ENCODE measurements around the gene DYNC2H1. TPM values are rescaled to one million over a fixed set of nuclear protein-coding genes. Genes with fewer than 3 reads are reported as not detected.
"Not testable (repeated sequence)": the region's sequence is repeated elsewhere in the genome, so short reads cannot be mapped to it uniquely, and the experiment has no call there.

The DYNC2H1 gene
- polyA plus RNA-seq, 3 donors from 2014 or later: 0.93 to 2.0 (median 1.0) TPM

GRCh38 chr11:103374227-103374626 is 265.0 kb downstream of the DYNC2H1 start:
- not testable (repeated sequence) for H3K4me3 Mint-ChIP-seq; DNase-seq; H3K36me3 Mint-ChIP-seq; H3K27ac Mint-ChIP-seq; H3K27me3 Mint-ChIP-seq (ENCODE audit: low read depth in 3 of 3); H3K4me1 Mint-ChIP-seq
- H3K9me3 Mint-ChIP-seq: peaks cover 9 to 43% (median 26%) of the 10 kb centered on the region in 6 donors

DNA sequence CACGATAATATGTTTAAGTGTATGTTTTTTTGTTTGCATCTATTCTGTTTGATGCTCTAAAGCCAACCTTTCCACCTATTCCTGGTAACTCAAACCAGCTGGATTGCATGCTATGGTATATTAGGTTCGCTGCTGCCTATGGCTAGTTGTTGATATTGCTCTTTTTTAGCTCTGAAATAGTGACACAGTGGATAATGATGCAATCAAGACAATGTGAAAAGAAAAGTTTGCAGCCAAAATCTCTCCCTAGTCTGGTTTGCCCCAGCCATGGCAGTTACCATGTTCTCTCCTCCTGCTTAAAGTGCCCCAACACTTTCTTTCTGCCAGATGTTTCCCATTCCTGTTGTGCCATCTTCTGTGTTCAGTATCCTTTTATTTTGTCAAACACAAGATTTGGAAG is 269.7 kb downstream of the DYNC2H1 start:
- Mint-ChIP-seq H3K4me1 (no peaks in the 10 kb centered on the region), H3K27me3 (ENCODE audit: low read depth in 3 of 3) (no peaks in the 10 kb centered on the region), H3K4me3 (no peak overlapping the region), H3K27ac (no peak overlapping the region), H3K36me3 (peaks cover 0 to 10% (median 5%) of the 10 kb centered on the region in 3 donors), H3K9me3 (peaks cover 3 to 40% (median 20%) of the 10 kb centered on the region in 6 donors)
- no peak for DNase-seq

DNA sequence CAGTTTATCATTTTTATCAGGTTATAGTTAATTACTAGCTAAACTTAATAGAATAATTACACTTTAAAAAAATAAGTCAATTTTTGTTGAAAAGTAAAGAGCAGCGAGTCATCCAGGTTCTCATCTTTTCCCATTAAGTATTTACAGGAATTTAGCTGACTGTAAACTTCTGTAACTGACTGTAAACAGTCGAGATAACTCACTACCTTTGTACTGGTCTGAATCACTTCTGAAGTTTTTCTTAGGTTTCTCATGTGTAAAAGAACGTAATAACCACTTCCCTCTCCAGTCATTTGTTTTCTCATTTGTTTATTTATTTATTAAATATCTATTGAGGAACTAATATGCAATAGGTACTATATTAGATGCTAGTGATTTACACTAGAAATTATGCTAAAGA is 270.8 kb downstream of the DYNC2H1 start:
- Mint-ChIP-seq H3K27ac (no peak overlapping the region), H3K9me3 (peaks cover 3 to 32% (median 13%) of the 10 kb centered on the region in 6 donors), H3K4me1 (no peaks in the 10 kb centered on the region), H3K4me3 (no peak overlapping the region), H3K27me3 (ENCODE audit: low read depth in 3 of 3) (no peaks in the 10 kb centered on the region), H3K36me3 (peaks cover 0 to 6% (median 0%) of the 10 kb centered on the region in 3 donors)
- no peak for DNase-seq

DNA sequence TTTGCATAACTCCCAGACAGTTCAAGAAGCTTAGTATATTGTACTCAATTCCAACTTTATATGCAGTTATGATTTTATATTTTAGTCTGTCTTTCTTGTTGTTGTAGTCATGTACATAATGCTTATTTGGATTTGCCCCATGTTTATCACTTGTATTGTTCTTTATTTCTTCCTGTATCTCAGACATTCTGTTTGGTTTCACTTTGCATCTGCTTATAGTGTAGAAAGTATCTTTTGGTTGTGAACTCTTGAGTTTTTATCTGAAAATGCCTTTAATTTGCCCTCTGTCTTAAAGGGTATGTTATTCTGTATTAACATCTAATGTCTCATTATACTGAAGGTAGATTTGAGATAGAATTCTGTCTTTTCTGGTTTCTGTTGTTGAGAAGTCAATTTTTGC is 275.4 kb downstream of the DYNC2H1 start:
- H3K27me3 Mint-ChIP-seq (ENCODE audit: low read depth in 3 of 3): peaks cover 0 to 1% (median 0%) of the 10 kb centered on the region in 3 donors
- no peak overlapping the region for H3K4me3 Mint-ChIP-seq
- H3K27ac Mint-ChIP-seq: no peak overlapping the region
- peaks cover 0 to 17% (median 9%) of the 10 kb centered on the region in 6 donors for H3K9me3 Mint-ChIP-seq
- H3K36me3 Mint-ChIP-seq: peaks cover 0 to 6% (median 0%) of the 10 kb centered on the region in 3 donors
- H3K4me1 Mint-ChIP-seq: no peaks in the 10 kb centered on the region
- DNase-seq: no peak

DNA sequence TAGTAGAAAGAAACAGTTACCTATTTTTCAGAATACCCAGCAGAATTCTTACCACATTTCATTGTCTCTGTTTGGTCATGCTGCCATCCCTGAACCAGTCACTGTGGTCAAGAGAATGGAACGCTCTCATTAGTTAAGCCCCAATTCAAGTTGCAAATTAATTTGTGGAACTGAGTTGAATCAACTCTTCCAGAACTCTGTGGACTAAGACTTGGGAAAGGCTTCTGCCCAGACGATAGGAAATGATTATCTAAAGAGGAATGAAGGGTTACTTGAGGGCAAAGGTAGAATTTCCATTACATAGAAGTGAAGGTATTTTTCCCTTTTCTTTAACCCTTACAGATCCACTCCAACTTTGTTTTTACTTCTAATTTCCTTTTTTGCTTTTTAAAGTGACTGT is 286.4 kb downstream of the DYNC2H1 start:
- H3K36me3 Mint-ChIP-seq: peaks cover 1 to 10% (median 7%) of the 10 kb centered on the region in 3 donors
- DNase-seq: no peak
- no peak overlapping the region for H3K27ac Mint-ChIP-seq
- H3K4me1 Mint-ChIP-seq: no peaks in the 10 kb centered on the region
- peaks cover under 1 to 24% (median 12%) of the 10 kb centered on the region in 6 donors for H3K9me3 Mint-ChIP-seq
- H3K4me3 Mint-ChIP-seq: no peak overlapping the region
- no peaks in the 10 kb centered on the region for H3K27me3 Mint-ChIP-seq (ENCODE audit: low read depth in 3 of 3)

DNA sequence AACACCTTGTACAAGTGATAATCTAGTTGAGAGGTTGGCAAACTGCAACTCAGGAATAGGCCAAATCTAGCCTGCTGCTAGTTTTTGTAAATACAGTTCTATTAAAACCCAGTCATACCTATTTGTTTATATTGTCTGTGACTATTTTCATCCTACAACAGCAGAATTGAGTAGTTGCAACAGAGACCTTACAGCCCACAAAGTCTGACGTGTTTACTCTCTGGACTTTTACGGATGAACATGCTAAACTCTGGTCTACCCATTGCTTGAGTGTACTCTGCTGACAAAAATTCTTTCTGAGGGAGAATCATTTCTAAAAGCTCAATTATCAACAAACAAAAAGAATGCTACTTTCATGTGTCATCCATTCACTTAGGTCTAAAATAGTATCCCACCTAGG is 287.0 kb downstream of the DYNC2H1 start:
- Mint-ChIP-seq H3K9me3 (peaks cover 3 to 24% (median 11%) of the 10 kb centered on the region in 6 donors), H3K27me3 (ENCODE audit: low read depth in 3 of 3) (no peaks in the 10 kb centered on the region), H3K4me1 (no peaks in the 10 kb centered on the region), H3K27ac (no peak overlapping the region), H3K4me3 (no peak overlapping the region), H3K36me3 (peaks cover 4 to 16% (median 7%) of the 10 kb centered on the region in 3 donors)
- no peak for DNase-seq

DNA sequence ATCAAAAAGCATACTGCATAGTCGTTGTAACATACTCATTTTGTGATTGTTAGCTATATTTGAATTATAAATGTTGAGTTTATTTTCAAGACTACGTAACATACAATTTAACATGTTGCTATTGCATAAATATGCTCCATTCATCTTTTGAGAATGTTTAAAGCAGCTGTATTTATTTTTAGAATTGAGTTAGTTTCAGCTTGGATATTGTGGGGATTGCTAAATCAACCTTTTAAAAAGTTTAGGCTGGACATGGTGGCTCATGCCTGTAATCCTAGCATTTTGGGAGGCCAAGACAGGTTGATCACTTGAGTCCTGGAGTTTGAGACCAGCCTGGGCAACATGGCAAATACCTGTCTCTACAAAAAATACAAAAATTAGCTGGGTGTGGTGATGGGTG is 288.1 kb downstream of the DYNC2H1 start:
- DNase-seq: no peak
- H3K27ac Mint-ChIP-seq: no peak overlapping the region
- no peaks in the 10 kb centered on the region for H3K27me3 Mint-ChIP-seq (ENCODE audit: low read depth in 3 of 3)
- peaks cover 3 to 23% (median 13%) of the 10 kb centered on the region in 6 donors for H3K9me3 Mint-ChIP-seq
- peaks cover 4 to 17% (median 7%) of the 10 kb centered on the region in 3 donors for H3K36me3 Mint-ChIP-seq
- no peak overlapping the region for H3K4me3 Mint-ChIP-seq
- no peaks in the 10 kb centered on the region for H3K4me1 Mint-ChIP-seq

GRCh38 chr11:103398829-103399228 is 289.6 kb downstream of the DYNC2H1 start:
- Mint-ChIP-seq H3K36me3 (peaks cover 4 to 17% (median 7%) of the 10 kb centered on the region in 3 donors), H3K27me3 (ENCODE audit: low read depth in 3 of 3) (no peaks in the 10 kb centered on the region), H3K9me3 (peaks cover 2 to 14% (median 10%) of the 10 kb centered on the region in 6 donors), H3K27ac (no peak overlapping the region), H3K4me3 (no peak overlapping the region), H3K4me1 (no peaks in the 10 kb centered on the region)
- DNase-seq: no peak

GRCh38 chr11:103406357-103406756 is 297.1 kb downstream of the DYNC2H1 start:
- Mint-ChIP-seq H3K4me3 (no peak overlapping the region), H3K36me3 (no peaks in the 10 kb centered on the region), H3K27ac (no peak overlapping the region), H3K27me3 (ENCODE audit: low read depth in 3 of 3) (peaks cover 0 to 1% (median 0%) of the 10 kb centered on the region in 3 donors), H3K9me3 (peaks cover 0 to 8% (median 2%) of the 10 kb centered on the region in 6 donors), H3K4me1 (no peaks in the 10 kb centered on the region)
- no peak for DNase-seq

DNA sequence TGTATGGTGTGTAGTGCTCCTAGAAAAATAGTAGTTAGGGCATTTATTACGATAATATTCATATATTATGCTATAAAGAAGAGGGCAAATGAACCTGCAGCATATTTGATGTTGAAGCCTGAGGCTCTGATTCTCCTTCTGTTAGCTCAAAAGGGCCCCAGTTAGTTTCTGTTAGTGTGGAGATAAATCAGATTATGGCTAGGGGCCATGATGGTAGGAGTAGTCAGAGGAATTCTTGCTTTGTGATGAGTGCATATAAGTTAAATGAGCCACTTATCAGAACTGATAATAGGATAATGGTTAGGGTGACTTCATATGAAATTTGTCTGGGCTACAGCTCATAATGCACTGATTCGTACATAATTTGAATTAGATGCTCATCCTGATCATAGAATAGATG is 298.4 kb downstream of the DYNC2H1 start:
- H3K4me3 Mint-ChIP-seq: no peak overlapping the region
- peaks cover 0 to 4% (median under 1%) of the 10 kb centered on the region in 6 donors for H3K9me3 Mint-ChIP-seq
- peaks cover 0 to 1% (median 0%) of the 10 kb centered on the region in 3 donors for H3K27me3 Mint-ChIP-seq (ENCODE audit: low read depth in 3 of 3)
- no peaks in the 10 kb centered on the region for H3K4me1 Mint-ChIP-seq
- DNase-seq: no peak
- H3K27ac Mint-ChIP-seq: no peak overlapping the region
- H3K36me3 Mint-ChIP-seq: no peaks in the 10 kb centered on the region

- Mint-ChIP-seq H3K4me3 (no peak overlapping the region), H3K27ac (no peak overlapping the region), H3K27me3 (ENCODE audit: low read depth in 3 of 3) (peaks cover 0 to 2% (median 1%) of the 10 kb centered on the region in 3 donors), H3K4me1 (no peaks in the 10 kb centered on the region), H3K36me3 (peaks cover 4 to 5% (median 4%) of the 10 kb centered on the region in 3 donors), H3K9me3 (peaks cover 4 to 28% (median 19%) of the 10 kb centered on the region in 6 donors)
- no peak for DNase-seq
Measured at GRCh38 chr11:103413266-103413888, 304.2 kb downstream of the DYNC2H1 start.

- Mint-ChIP-seq H3K4me3 (no peak overlapping the region), H3K36me3 (peaks cover under 1 to 7% (median 4%) of the 10 kb centered on the region in 3 donors), H3K27ac (no peak overlapping the region), H3K9me3 (peaks cover 9 to 50% (median 43%) of the 10 kb centered on the region in 6 donors), H3K27me3 (ENCODE audit: low read depth in 3 of 3) (peaks cover 0 to 2% (median 0%) of the 10 kb centered on the region in 3 donors), H3K4me1 (no peaks in the 10 kb centered on the region)
- DNase-seq: no peak
Measured at GRCh38 chr11:103418014-103418413, 308.8 kb downstream of the DYNC2H1 start.

GRCh38 chr11:103420593-103420992 is 311.4 kb downstream of the DYNC2H1 start:
- Mint-ChIP-seq H3K9me3 (peaks cover 11 to 42% (median 36%) of the 10 kb centered on the region in 6 donors), H3K4me1 (no peaks in the 10 kb centered on the region), H3K27me3 (ENCODE audit: low read depth in 3 of 3) (peaks cover 0 to 5% (median 0%) of the 10 kb centered on the region in 3 donors), H3K4me3 (no peak overlapping the region), H3K36me3 (peaks cover 0 to 4% (median 0%) of the 10 kb centered on the region in 3 donors), H3K27ac (no peak overlapping the region)
- no peak for DNase-seq

DNA sequence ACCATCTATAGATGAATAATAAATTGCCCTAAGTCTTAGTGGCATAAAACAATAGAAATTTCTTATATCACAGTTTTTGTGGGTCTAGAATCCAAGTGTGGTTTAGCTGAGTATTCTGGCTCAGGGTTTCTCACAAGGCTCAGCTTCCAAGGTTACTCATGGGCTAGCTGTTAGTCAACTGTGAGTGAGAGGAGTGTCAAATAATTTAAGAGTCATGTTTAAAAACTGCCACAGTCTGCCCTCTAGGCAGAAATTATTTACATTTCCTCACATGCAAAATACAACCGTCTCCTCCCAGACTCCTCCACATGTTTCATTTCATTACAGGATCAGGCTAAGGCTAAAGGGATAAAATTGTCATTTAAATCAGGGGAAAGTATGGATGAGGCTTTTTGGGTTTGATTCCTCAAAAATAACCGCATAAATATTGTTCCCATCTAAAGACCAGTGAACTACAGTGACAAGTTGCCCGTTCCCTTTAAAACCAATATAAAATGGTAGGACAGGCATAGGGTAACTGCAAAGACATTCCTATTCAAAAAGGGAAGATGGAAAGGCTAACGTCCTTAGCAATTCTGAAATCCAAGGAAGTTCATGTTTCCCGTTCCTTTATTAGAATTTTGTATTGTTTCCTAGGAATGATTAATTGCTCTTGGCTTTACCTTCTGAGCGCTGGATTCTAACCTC is 324.3 kb downstream of the DYNC2H1 start:
- peaks cover 10 to 11% (median 11%) of the 10 kb centered on the region in 3 donors for H3K36me3 Mint-ChIP-seq
- H3K4me1 Mint-ChIP-seq: no peaks in the 10 kb centered on the region
- DNase-seq: no peak

More for the DNA sequence above, 324.3 kb downstream of the DYNC2H1 start:
- Mint-ChIP-seq H3K4me3 (no peak overlapping the region), H3K27me3 (ENCODE audit: low read depth in 3 of 3) (peaks cover 0 to 2% (median 0%) of the 10 kb centered on the region in 3 donors), H3K27ac (no peak overlapping the region), H3K9me3 (peaks cover 0 to 24% (median 3%) of the 10 kb centered on the region in 6 donors)
